ENCODE results near the gene TNS4. TPM values are rescaled to one million over a fixed set of nuclear protein-coding genes. Genes with fewer than 3 reads are reported as not detected.
A peak's percentile ranks its signal among the peaks of the same experiment; 100 is the strongest.

TNS4 gene
- total RNA-seq, 4 donors from 2014 or later, result 730 to 1,745 (median 1,078) TPM

DNA sequence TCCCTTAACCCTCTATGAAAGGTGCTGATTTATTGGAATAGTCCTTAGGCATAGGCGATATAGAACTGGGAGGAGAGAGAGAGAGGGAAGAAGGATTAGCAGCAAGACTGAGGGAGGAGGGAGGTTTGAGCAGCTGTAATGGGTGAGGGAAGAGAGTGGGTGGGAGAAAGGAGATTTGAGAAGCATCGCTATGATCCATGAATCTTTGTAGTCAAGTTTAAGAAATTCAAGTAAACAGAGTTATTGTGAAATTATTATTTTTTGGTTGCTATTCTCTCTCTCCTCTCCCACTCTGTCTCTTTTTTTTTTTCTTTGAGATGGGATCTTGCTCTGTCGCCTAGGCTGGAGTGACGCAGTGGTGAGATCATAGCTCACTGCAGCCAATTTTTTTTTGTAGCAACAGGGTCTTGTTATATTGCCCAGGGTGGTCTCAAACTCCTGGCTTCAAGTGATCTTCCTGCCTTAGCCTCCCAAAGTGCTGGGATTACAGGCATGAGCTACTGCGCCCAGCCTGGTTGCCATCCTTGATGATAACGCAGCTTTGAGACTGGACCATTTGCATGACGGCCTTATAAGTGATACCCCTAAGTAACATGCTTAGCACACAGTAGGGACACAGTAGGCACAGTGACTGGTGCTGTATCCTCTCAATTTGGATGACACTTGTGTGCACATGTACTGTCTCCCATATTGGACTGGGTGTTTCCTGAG is 21.0 kb upstream of the TNS4 start:
- Histone ChIP-seq H3K36me3 (no peaks in the 10 kb centered on the region), H3K4me1 (peaks cover 62% of the 10 kb centered on the region), H3K9me3 (no peaks in the 10 kb centered on the region), H3K4me3 (no peak overlapping the region), H3K27me3 (no peaks in the 10 kb centered on the region), H3K27ac (peak overlapping the region; percentile 94)
- DNase-seq (ENCODE audit: low spot score in 2 of 2), result peak; percentile 44 to 58
- TF ChIP-seq POLR2AphosphoS5 (IDR thresholded peaks at IDR 0.05) (no peak), EP300 (IDR thresholded peaks at IDR 0.05) (no peak), CTCF (IDR thresholded peaks at IDR 0.05) (no peak), POLR2A (IDR thresholded peaks at IDR 0.05) (no peak)
- 59% methylated on average over 7 of the region's 7 CpGs for WGBS

GRCh38 chr17:40520991-40521453 is 19.6 kb upstream of the TNS4 start:
- no peaks in the 10 kb centered on the region for H3K9me3 ChIP-seq
- peak overlapping the region; percentile 94 for H3K27ac ChIP-seq
- 90% methylated on average over 13 of the region's 14 CpGs for WGBS
- no peaks in the 10 kb centered on the region for H3K27me3 ChIP-seq
- no peaks in the 10 kb centered on the region for H3K36me3 ChIP-seq
- H3K4me1 ChIP-seq, result peaks cover 66% of the 10 kb centered on the region
- no peak for TF ChIP-seq POLR2A (IDR thresholded peaks at IDR 0.05)
- no peak for TF ChIP-seq POLR2AphosphoS5 (IDR thresholded peaks at IDR 0.05)
- TF ChIP-seq EP300 (IDR thresholded peaks at IDR 0.05), result no peak
- no peak for TF ChIP-seq CTCF (IDR thresholded peaks at IDR 0.05)
- no peak overlapping the region for H3K4me3 ChIP-seq
- DNase-seq (ENCODE audit: low spot score in 2 of 2), result peak; percentile 70 to 75

DNA sequence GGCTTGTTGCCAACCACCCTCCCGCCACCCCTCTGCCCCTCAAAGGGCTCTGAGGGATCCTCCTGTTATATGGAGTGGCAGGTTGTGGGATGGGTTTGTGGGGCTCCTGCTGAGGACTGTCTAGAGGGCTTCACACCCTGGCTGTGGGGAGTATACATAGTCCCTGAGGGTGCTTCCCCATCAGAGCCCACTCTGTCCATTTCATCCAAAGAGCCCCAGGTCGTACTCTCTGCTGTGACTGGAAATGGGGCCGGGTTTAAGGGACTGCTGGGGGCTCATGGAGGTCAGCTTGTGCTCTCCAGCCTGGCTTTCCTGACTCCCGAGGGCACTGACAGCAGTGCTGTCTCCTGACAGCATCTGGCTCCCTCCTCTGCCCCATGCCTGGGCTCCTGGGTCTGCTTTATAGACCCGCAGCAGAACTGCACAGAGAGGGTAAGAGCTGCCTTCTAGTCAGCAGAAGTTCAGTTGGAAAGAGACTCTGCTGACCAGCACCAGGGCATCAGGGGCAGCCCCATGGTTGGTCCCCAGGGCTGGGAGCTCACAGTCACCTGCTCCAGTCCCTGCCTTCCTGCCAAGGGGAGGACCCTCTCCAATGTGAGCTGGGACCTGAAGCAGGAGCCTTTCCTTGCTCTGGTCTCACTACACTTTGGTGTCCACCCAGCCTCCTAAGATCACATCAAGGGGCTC is 17.8 kb upstream of the TNS4 start:
- H3K4me3 ChIP-seq, result no peak overlapping the region
- peak overlapping the region; percentile 68 for H3K27ac ChIP-seq
- no peaks in the 10 kb centered on the region for H3K27me3 ChIP-seq
- peak; percentile 53 to 58 for DNase-seq (ENCODE audit: low spot score in 2 of 2)
- no peaks in the 10 kb centered on the region for H3K9me3 ChIP-seq
- TF ChIP-seq POLR2A (IDR thresholded peaks at IDR 0.05) (no peak), CTCF (IDR thresholded peaks at IDR 0.05) (no peak), EP300 (IDR thresholded peaks at IDR 0.05) (no peak), POLR2AphosphoS5 (IDR thresholded peaks at IDR 0.05) (no peak)
- no peaks in the 10 kb centered on the region for H3K36me3 ChIP-seq
- peaks cover 77% of the 10 kb centered on the region for H3K4me1 ChIP-seq
- WGBS, result 40% methylated on average over 1 of the region's 5 CpGs

GRCh38 chr17:40518401-40519088 is 17.1 kb upstream of the TNS4 start:
- no peak for TF ChIP-seq EP300 (IDR thresholded peaks at IDR 0.05)
- TF ChIP-seq POLR2A (IDR thresholded peaks at IDR 0.05), result no peak
- TF ChIP-seq POLR2AphosphoS5 (IDR thresholded peaks at IDR 0.05), result peak in 1 of 3 donors; percentile 16
- no peak for TF ChIP-seq CTCF (IDR thresholded peaks at IDR 0.05)
- WGBS, result 64% methylated on average over 5 of the region's 5 CpGs
- Histone ChIP-seq H3K4me1 (peaks cover 79% of the 10 kb centered on the region), H3K4me3 (no peak overlapping the region), H3K27me3 (no peaks in the 10 kb centered on the region), H3K27ac (peak overlapping the region; percentile 68), H3K36me3 (no peaks in the 10 kb centered on the region), H3K9me3 (no peaks in the 10 kb centered on the region)
- peak; percentile 63 to 74 for DNase-seq (ENCODE audit: low spot score in 2 of 2)

DNA sequence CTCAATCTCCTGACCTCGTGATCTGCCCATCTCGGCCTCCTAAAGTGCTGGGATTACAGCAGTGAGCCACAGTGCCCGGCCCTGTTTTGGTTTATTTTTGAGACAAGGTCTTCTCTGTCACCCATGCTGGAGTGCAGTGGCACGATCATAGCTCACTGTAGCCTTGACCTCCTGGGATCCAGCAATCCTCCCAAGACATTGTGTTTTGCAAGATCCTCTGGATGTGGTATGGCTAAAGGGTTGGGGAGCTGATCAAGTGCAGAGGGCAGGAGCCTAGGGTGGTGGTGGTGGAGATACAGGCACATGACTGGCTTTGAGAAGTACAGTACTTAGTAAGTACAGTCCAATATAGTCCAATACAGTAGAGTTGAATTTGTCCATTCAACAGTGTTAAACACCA is 16.6 kb upstream of the TNS4 start:
- no peak for TF ChIP-seq POLR2AphosphoS5 (IDR thresholded peaks at IDR 0.05)
- TF ChIP-seq CTCF (IDR thresholded peaks at IDR 0.05), result no peak
- no peak for TF ChIP-seq EP300 (IDR thresholded peaks at IDR 0.05)
- TF ChIP-seq POLR2A (IDR thresholded peaks at IDR 0.05), result no peak
- Histone ChIP-seq H3K36me3 (no peaks in the 10 kb centered on the region), H3K4me1 (peaks cover 78% of the 10 kb centered on the region), H3K4me3 (no peak overlapping the region), H3K9me3 (no peaks in the 10 kb centered on the region), H3K27me3 (no peaks in the 10 kb centered on the region), H3K27ac (peak overlapping the region; percentile 68)
- peak; percentile 45 to 49 for DNase-seq (ENCODE audit: low spot score in 2 of 2)
- WGBS, result 85% methylated on average over 4 of the region's 4 CpGs

Measured in suprapubic skin (tissue), 4 donors.